Bronchial epithelial cell (primary cell): Measurements from ENCODE around the gene CHFR. TPM values are rescaled to one million over a fixed set of nuclear protein-coding genes. Genes with fewer than 3 reads are reported as not detected.

Source experiments
- DNase-seq: peaks from one replicate; pipeline ENCODE4 v3.0.0-alpha.2; 2010; ENCODE audit warnings: low read depth
- FAIRE-seq: peaks from 2 replicates; lab custom pipeline; 2011; peaks lifted over from hg19 to GRCh38; lab: Jason Lieb, UNC
- H3K27me3 ChIP-seq: 2 replicates; pipeline ENCODE4 v1.5.1; 2011; ENCODE audit warnings: low read length; ENCODE audit not compliant: control insufficient read depth, insufficient read depth
- H3K36me3 ChIP-seq: 2 replicates; pipeline ENCODE4 v1.5.1; 2011; ENCODE audit warnings: low read length; ENCODE audit not compliant: control insufficient read depth, insufficient read depth
- H3K4me3 ChIP-seq: 2 replicates; pipeline ENCODE4 v1.5.1; 2011; ENCODE audit warnings: mild to moderate bottlenecking, low read depth, low read length, control low read depth
- total RNA-seq: library from RNA; depleted of rRNA; stranded (reverse); fragments of >200 nt; gene quantifications from 2 replicates; pipeline ENCODE4 v1.2.1, GENCODE V29; 2014
- TF ChIP-seq, protein P1 (sequence below): IDR thresholded peaks from 2 replicates; pipeline ENCODE4 v1.5.1; 2011; ENCODE audit warnings: mild to moderate bottlenecking, moderate library complexity, low read length, control low read depth, inconsistent platforms; ENCODE audit not compliant: insufficient read depth, severe bottlenecking

The CHFR gene
- total RNA-seq, 1 donor from 2014 or later = 33.4 TPM

DNA sequence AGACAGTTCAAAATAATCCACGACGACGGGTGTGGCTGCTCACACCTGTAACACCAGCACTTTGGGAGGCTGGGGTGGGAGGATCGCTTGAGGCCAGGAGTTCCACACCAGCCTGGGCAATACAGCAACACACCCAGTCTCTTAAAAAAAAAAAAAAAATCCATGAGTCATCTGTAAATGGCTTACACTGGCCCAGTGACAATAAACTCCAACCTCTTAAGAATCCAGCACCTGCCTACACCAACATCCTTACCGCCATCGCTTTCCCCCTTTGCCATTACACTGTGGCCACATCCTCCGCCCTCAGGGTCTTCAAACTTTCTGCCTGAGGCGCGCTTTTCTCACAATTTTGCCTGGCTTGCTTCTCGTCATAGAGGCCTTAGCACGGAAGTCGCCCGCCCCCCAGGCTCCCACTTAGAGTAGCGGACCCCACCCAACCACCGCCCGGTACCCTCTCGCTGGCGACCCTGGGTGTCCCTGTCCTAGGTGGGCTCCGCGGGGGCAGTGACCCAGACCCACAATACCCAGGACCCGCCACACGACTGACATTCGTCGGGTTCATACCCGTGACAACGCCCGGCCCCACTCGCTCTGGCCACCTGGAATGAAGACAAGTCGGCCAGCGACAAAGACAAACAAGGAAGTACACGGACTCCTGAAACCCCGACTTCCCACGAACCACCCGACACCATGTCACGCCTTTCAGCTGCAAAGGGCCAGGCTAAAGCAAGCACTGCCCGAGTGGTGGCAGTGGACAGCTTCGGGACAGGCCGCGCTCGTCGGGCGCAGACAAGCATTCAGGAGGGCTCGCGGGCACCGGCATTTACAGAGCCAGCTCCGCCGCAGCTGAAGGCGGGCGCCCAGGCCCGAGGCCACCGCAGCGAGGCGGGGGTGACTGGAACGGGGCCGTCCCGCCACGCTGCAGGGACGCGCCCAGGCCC is 59.4 kb downstream of the CHFR start:
- FAIRE-seq (no peak), DNase-seq (peak; percentile 72)
- Histone ChIP-seq H3K27me3 (no peaks in the 10 kb centered on the region), H3K4me3 (peak overlapping the region; percentile 63), H3K36me3 (peaks cover 21% of the 10 kb centered on the region)
- TF ChIP-seq, protein P1, sequence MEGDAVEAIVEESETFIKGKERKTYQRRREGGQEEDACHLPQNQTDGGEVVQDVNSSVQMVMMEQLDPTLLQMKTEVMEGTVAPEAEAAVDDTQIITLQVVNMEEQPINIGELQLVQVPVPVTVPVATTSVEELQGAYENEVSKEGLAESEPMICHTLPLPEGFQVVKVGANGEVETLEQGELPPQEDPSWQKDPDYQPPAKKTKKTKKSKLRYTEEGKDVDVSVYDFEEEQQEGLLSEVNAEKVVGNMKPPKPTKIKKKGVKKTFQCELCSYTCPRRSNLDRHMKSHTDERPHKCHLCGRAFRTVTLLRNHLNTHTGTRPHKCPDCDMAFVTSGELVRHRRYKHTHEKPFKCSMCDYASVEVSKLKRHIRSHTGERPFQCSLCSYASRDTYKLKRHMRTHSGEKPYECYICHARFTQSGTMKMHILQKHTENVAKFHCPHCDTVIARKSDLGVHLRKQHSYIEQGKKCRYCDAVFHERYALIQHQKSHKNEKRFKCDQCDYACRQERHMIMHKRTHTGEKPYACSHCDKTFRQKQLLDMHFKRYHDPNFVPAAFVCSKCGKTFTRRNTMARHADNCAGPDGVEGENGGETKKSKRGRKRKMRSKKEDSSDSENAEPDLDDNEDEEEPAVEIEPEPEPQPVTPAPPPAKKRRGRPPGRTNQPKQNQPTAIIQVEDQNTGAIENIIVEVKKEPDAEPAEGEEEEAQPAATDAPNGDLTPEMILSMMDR = no peak

- H3K4me3 ChIP-seq = no peak overlapping the region
- DNase-seq (no peak), FAIRE-seq (peak; percentile 23)
- H3K27me3 ChIP-seq = no peaks in the 10 kb centered on the region
- H3K36me3 ChIP-seq = peaks cover 25% of the 10 kb centered on the region
- TF ChIP-seq, protein P1 = no peak
Observed at GRCh38 chr12:132825861-132826260, 61.5 kb downstream of the CHFR start.

GRCh38 chr12:132825089-132825488 is 62.3 kb downstream of the CHFR start:
- DNase-seq (no peak), FAIRE-seq (no peak)
- H3K27me3 ChIP-seq = no peaks in the 10 kb centered on the region
- TF ChIP-seq, protein P1 = no peak
- peaks cover 28% of the 10 kb centered on the region for H3K36me3 ChIP-seq
- no peak overlapping the region for H3K4me3 ChIP-seq

DNA sequence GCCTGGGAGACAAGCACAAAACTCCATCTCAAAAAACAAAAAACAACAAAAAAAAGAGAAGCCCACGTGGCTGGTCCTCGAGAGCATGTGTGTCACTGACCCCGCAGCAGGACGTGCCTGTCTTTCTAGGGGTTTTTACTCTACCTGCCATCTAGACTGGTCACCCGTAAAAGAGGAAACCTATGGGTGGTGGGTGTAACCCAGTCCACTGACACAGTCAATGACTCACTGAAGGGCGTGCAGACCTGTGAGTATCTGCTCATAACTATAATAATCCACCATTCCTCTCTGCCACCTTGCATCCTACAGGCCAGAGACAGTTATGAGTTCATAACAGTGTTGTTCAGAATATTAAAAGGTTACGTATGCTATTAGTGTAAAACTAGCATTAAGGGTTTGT is 63.4 kb downstream of the CHFR start:
- H3K4me3 ChIP-seq = no peak overlapping the region
- FAIRE-seq = no peak
- H3K36me3 ChIP-seq = peaks cover 33% of the 10 kb centered on the region
- H3K27me3 ChIP-seq = no peaks in the 10 kb centered on the region
- DNase-seq = peak; percentile 69
- TF ChIP-seq, protein P1 = no peak

- no peaks in the 10 kb centered on the region for H3K27me3 ChIP-seq
- no peak for DNase-seq
- H3K4me3 ChIP-seq = no peak overlapping the region
- FAIRE-seq = no peak
- TF ChIP-seq, protein P1 = no peak
- peaks cover 31% of the 10 kb centered on the region for H3K36me3 ChIP-seq
Observed at GRCh38 chr12:132818562-132818961, 68.8 kb downstream of the CHFR start.
